ENCODE data around the gene UBE4B. TPM values are rescaled to one million over a fixed set of nuclear protein-coding genes. Genes with fewer than 3 reads are reported as not detected.
"Not testable (repeated sequence)": the region's sequence is repeated elsewhere in the genome, so short reads cannot be mapped to it uniquely, and the experiment has no call there.

The UBE4B gene
- total RNA-seq, 4 donors from 2014 or later, result 37.5 to 60.3 (median 51.3) TPM

DNA sequence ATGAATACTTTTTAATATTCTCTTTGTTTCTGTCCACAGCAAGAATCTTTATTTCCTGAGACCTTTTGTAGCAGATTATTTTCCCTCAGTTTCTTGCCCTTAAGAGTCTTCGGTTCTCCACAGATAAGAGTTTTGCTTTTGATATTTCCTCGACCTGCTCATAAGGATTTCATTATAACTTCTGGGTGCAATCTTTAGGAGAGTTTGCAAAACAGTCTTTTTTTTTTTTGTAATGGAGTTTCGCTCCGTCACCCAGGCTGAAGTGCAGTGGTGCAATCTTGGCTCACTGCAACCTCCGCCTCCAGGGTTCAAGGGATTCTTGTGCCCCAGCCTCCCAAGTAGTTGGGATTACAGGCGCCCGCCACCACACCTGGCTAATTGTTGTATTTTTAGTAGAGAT is 10.1 kb upstream of the UBE4B start:
- no peaks in the 10 kb centered on the region for H3K4me1 ChIP-seq
- no peak overlapping the region for H3K27ac ChIP-seq
- intact Hi-C loops (cut with DNase I), result no loop called here
- no peaks in the 10 kb centered on the region for H3K9me3 ChIP-seq
- no peak for DNase-seq
- H3K4me3 ChIP-seq, result no peak overlapping the region
- TF ChIP-seq, protein P1, sequence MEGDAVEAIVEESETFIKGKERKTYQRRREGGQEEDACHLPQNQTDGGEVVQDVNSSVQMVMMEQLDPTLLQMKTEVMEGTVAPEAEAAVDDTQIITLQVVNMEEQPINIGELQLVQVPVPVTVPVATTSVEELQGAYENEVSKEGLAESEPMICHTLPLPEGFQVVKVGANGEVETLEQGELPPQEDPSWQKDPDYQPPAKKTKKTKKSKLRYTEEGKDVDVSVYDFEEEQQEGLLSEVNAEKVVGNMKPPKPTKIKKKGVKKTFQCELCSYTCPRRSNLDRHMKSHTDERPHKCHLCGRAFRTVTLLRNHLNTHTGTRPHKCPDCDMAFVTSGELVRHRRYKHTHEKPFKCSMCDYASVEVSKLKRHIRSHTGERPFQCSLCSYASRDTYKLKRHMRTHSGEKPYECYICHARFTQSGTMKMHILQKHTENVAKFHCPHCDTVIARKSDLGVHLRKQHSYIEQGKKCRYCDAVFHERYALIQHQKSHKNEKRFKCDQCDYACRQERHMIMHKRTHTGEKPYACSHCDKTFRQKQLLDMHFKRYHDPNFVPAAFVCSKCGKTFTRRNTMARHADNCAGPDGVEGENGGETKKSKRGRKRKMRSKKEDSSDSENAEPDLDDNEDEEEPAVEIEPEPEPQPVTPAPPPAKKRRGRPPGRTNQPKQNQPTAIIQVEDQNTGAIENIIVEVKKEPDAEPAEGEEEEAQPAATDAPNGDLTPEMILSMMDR (IDR thresholded peaks at IDR 0.05), result no peak
- TF ChIP-seq POLR2A (IDR thresholded peaks at IDR 0.05), result no peak
- WGBS, 2 donors, result 88 to 92% methylated on average over 7 of the region's 7 CpGs
- H3K27me3 ChIP-seq, result no peaks in the 10 kb centered on the region
- H3K36me3 ChIP-seq, result no peaks in the 10 kb centered on the region

DNA sequence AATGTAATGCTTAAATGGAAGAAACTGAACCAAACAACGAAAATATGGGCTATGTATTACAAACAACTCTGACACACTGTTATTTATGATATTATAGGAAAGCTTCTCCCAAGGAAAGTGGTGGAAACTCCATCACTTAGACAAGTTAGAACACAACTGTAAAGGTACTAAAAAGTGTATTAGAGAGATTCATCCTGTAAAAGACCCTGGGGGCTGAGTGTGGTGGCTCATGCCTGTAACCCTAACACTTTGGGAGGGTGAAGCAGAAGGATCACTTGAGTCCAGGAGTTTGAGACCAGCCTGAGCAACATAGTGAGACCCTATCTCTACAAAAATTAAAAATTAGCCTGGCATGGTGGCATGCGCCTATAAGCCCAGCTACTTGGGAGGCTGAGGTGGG is 7.4 kb upstream of the UBE4B start:
- no peak for TF ChIP-seq POLR2A (IDR thresholded peaks at IDR 0.05)
- TF ChIP-seq, protein P1 (IDR thresholded peaks at IDR 0.05), result no peak
- Histone ChIP-seq H3K4me3 (no peak overlapping the region), H3K4me1 (no peaks in the 10 kb centered on the region), H3K36me3 (no peaks in the 10 kb centered on the region), H3K27ac (no peak overlapping the region), H3K9me3 (no peaks in the 10 kb centered on the region), H3K27me3 (no peaks in the 10 kb centered on the region)
- intact Hi-C loops (cut with DNase I), result no loop called here
- 79% methylated on average over 2 of the region's 2 CpGs for WGBS, 2 donors
- DNase-seq, result no peak

DNA sequence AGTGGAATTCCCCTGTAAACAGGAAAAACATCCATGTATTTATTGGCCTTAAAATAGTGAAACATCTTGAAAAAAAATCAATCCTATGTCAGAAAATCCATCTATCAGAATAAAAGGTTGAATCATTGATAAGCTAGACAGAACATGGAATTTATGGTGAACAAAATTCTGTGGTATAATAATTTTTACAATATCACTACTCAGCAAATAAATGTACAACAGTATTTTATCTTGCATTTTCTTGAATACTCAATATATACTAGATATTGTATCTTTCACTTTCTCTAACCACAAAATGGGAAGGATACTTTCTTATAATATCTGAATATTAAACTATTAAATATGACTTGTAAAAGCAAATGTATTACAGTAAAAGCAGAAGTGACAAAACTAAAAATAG is 5.7 kb upstream of the UBE4B start:
- Histone ChIP-seq H3K9me3 (no peaks in the 10 kb centered on the region), H3K4me1 (peaks cover 0 to 3% (median under 1%) of the 10 kb centered on the region in 3 donors), H3K36me3 (no peaks in the 10 kb centered on the region), H3K27ac (no peak overlapping the region), H3K27me3 (no peaks in the 10 kb centered on the region), H3K4me3 (no peak overlapping the region)
- intact Hi-C loops (cut with DNase I), result no loop called here
- no peak for DNase-seq
- TF ChIP-seq POLR2A (IDR thresholded peaks at IDR 0.05), result no peak
- TF ChIP-seq, protein P1 (IDR thresholded peaks at IDR 0.05), result no peak

DNA sequence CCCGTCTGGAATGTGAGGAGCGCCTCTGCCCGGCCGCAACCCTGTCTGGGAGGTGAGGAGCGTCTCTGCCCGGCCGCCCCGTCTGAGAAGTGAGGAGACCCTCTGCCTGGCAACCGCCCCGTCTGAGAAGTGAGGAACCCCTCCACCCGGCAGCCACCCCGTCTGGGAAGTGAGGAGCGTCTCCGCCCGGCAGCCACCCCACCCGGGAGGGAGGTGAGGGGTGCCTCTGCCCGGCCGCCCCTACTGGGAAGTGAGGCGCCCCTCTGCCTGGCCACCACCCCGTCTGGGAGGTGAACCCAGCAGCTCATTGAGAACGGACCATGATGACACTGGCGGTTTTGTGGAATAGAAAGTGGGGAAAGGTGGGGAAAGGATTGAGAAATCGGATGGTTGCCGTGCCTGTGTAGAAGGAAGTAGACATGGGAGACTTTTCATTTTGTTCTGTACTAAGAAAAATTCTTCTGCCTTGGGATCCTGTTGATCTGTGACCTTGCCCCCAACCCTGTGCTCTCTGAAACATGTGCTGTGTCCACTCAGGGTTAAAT is 3.7 kb upstream of the UBE4B start:
- 65 to 83% methylated on average over 1 to 2 of the region's 24 CpGs for WGBS, 2 donors
- intact Hi-C loops (cut with DNase I); H3K4me3 ChIP-seq; H3K27me3 ChIP-seq; H3K36me3 ChIP-seq; DNase-seq; H3K9me3 ChIP-seq; H3K27ac ChIP-seq: not testable (repeated sequence)
- H3K4me1 ChIP-seq, result peaks cover 3 to 15% (median 4%) of the 10 kb centered on the region in 3 donors

DNA sequence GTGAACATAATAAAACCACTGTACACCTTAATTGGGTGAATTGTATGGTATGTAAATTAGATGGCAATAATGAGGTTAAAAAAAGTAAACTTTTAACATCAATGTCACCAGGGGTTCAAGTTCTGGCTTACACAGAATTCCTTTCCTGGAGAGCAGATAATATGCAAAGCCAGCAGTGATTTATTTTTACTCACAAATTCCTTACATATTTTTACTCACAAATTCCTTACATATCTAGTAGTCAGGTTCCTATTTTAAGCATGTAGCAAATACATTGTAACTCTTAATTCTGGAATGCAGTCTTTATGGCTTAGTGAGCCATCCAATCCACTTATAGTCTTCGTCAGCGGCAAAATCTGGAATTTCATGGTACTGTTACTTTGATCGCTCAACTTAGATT is 1.3 kb upstream of the UBE4B start:
- no peak for DNase-seq
- no peaks in the 10 kb centered on the region for H3K27me3 ChIP-seq
- no peak overlapping the region for H3K27ac ChIP-seq
- H3K36me3 ChIP-seq, result no peaks in the 10 kb centered on the region
- no peaks in the 10 kb centered on the region for H3K9me3 ChIP-seq
- 95 to 96% methylated on average over 3 of the region's 3 CpGs for WGBS, 2 donors
- H3K4me1 ChIP-seq, result peaks cover 12 to 39% (median 15%) of the 10 kb centered on the region in 3 donors
- TF ChIP-seq, protein P1 (IDR thresholded peaks at IDR 0.05), result no peak
- no peak for TF ChIP-seq POLR2A (IDR thresholded peaks at IDR 0.05)
- no peak overlapping the region for H3K4me3 ChIP-seq
- intact Hi-C loops (cut with DNase I), result no loop called here

DNA sequence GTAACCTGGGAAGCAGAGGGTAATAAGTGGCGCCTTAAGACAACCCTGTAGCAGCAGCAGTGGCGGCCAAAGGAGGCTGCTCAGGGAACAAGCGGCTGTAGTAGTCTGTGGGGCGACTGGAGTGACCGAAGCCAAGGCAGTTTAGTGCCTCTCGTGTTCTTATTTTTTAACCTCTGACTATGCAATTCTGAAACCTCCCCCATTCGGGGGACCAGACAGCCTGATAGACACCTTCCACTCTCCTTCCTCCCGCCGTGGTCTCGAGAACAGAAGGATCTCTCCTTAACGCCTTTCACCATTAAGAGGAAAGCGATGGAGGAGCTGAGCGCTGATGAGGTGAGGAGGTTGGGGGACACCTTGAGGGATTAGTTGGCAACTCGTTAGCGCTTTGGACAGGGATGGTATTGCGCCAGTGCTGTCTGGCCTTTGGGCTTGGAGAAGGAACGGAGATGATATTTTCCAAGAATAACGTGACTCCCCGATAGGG is 644 bp downstream of the UBE4B start:
- intact Hi-C loops (cut with DNase I), result no loop called here
- Histone ChIP-seq H3K36me3 (peaks cover 0 to 19% (median 0%) of the 10 kb centered on the region in 3 donors), H3K27me3 (no peaks in the 10 kb centered on the region), H3K9me3 (no peaks in the 10 kb centered on the region), H3K4me3 (peak overlapping the region; percentile 81 to 100 (median 94)), H3K4me1 (peaks cover 12 to 47% (median 15%) of the 10 kb centered on the region in 3 donors), H3K27ac (peak overlapping the region; percentile 97 to 100 (median 98))
- 0 to 1% methylated on average over 14 to 16 of the region's 19 CpGs for WGBS, 2 donors
- DNase-seq, result no peak
- no peak for TF ChIP-seq POLR2A (IDR thresholded peaks at IDR 0.05)
- TF ChIP-seq, protein P1 (IDR thresholded peaks at IDR 0.05), result no peak

All from esophagus squamous epithelium (tissue), 5 donors.